ENCODE data around the gene ELL.
A peak's percentile ranks its signal among the peaks of the same experiment; 100 is the strongest.

Gene ELL

GRCh38 chr19:18436671-18437490, 85.0 kb downstream of the ELL start:
- H3K4me1 ChIP-seq (ENCODE audit: control insufficient read depth, insufficient read depth, low read length), result peaks cover 20% of the 10 kb centered on the region
- H3K4me3 ChIP-seq (ENCODE audit: low read depth, low read length), result peak overlapping the region; percentile 72
- H3K36me3 ChIP-seq (ENCODE audit: control insufficient read depth, insufficient read depth, low read length), result peaks cover 20% of the 10 kb centered on the region
- no peak overlapping the region for H3K9ac ChIP-seq (ENCODE audit: low read depth, low read length)
- no peaks in the 10 kb centered on the region for H3K9me3 ChIP-seq (ENCODE audit: control insufficient read depth, insufficient read depth, low read length)
- no peaks in the 10 kb centered on the region for H3K27me3 ChIP-seq (ENCODE audit: control insufficient read depth, insufficient read depth, low read length)

- Histone ChIP-seq H3K36me3 (ENCODE audit: control insufficient read depth, insufficient read depth, low read length) (peaks cover 20% of the 10 kb centered on the region), H3K9ac (ENCODE audit: low read depth, low read length) (no peak overlapping the region), H3K4me3 (ENCODE audit: low read depth, low read length) (peak overlapping the region; percentile 72), H3K27me3 (ENCODE audit: control insufficient read depth, insufficient read depth, low read length) (no peaks in the 10 kb centered on the region), H3K4me1 (ENCODE audit: control insufficient read depth, insufficient read depth, low read length) (peaks cover 20% of the 10 kb centered on the region), H3K9me3 (ENCODE audit: control insufficient read depth, insufficient read depth, low read length) (no peaks in the 10 kb centered on the region)
Measured at GRCh38 chr19:18435842-18436670, 85.8 kb downstream of the ELL start.

- no peaks in the 10 kb centered on the region for H3K27me3 ChIP-seq (ENCODE audit: control insufficient read depth, insufficient read depth, low read length)
- H3K36me3 ChIP-seq (ENCODE audit: control insufficient read depth, insufficient read depth, low read length), result peaks cover 20% of the 10 kb centered on the region
- no peaks in the 10 kb centered on the region for H3K9me3 ChIP-seq (ENCODE audit: control insufficient read depth, insufficient read depth, low read length)
- H3K4me3 ChIP-seq (ENCODE audit: low read depth, low read length), result no peak overlapping the region
- no peak overlapping the region for H3K9ac ChIP-seq (ENCODE audit: low read depth, low read length)
- H3K4me1 ChIP-seq (ENCODE audit: control insufficient read depth, insufficient read depth, low read length), result peaks cover 20% of the 10 kb centered on the region
Measured at GRCh38 chr19:18435178-18435841, 86.6 kb downstream of the ELL start.

GRCh38 chr19:18434411-18435175, 87.3 kb downstream of the ELL start:
- peaks cover 16% of the 10 kb centered on the region for H3K4me1 ChIP-seq (ENCODE audit: control insufficient read depth, insufficient read depth, low read length)
- no peak overlapping the region for H3K9ac ChIP-seq (ENCODE audit: low read depth, low read length)
- no peaks in the 10 kb centered on the region for H3K9me3 ChIP-seq (ENCODE audit: control insufficient read depth, insufficient read depth, low read length)
- H3K36me3 ChIP-seq (ENCODE audit: control insufficient read depth, insufficient read depth, low read length), result peaks cover 20% of the 10 kb centered on the region
- H3K4me3 ChIP-seq (ENCODE audit: low read depth, low read length), result peak overlapping the region; percentile 8
- H3K27me3 ChIP-seq (ENCODE audit: control insufficient read depth, insufficient read depth, low read length), result no peaks in the 10 kb centered on the region

- Histone ChIP-seq H3K4me3 (ENCODE audit: low read depth, low read length) (peak overlapping the region; percentile 13), H3K27me3 (ENCODE audit: control insufficient read depth, insufficient read depth, low read length) (no peaks in the 10 kb centered on the region), H3K36me3 (ENCODE audit: control insufficient read depth, insufficient read depth, low read length) (peaks cover 20% of the 10 kb centered on the region), H3K4me1 (ENCODE audit: control insufficient read depth, insufficient read depth, low read length) (peaks cover 8% of the 10 kb centered on the region), H3K9me3 (ENCODE audit: control insufficient read depth, insufficient read depth, low read length) (no peaks in the 10 kb centered on the region), H3K9ac (ENCODE audit: low read depth, low read length) (no peak overlapping the region)
Measured at GRCh38 chr19:18433735-18434398, 88.0 kb downstream of the ELL start.

- no peaks in the 10 kb centered on the region for H3K9me3 ChIP-seq (ENCODE audit: control insufficient read depth, insufficient read depth, low read length)
- peaks cover 20% of the 10 kb centered on the region for H3K36me3 ChIP-seq (ENCODE audit: control insufficient read depth, insufficient read depth, low read length)
- peak overlapping the region; percentile 65 for H3K9ac ChIP-seq (ENCODE audit: low read depth, low read length)
- no peaks in the 10 kb centered on the region for H3K27me3 ChIP-seq (ENCODE audit: control insufficient read depth, insufficient read depth, low read length)
- peak overlapping the region; percentile 32 for H3K4me3 ChIP-seq (ENCODE audit: low read depth, low read length)
- H3K4me1 ChIP-seq (ENCODE audit: control insufficient read depth, insufficient read depth, low read length), result peaks cover 7% of the 10 kb centered on the region
Measured at GRCh38 chr19:18433015-18433691, 88.7 kb downstream of the ELL start.

GRCh38 chr19:18432275-18433014, 89.4 kb downstream of the ELL start:
- H3K4me1 ChIP-seq (ENCODE audit: control insufficient read depth, insufficient read depth, low read length), result peaks cover 7% of the 10 kb centered on the region
- no peaks in the 10 kb centered on the region for H3K27me3 ChIP-seq (ENCODE audit: control insufficient read depth, insufficient read depth, low read length)
- H3K36me3 ChIP-seq (ENCODE audit: control insufficient read depth, insufficient read depth, low read length), result peaks cover 20% of the 10 kb centered on the region
- H3K9ac ChIP-seq (ENCODE audit: low read depth, low read length), result peak overlapping the region; percentile 65
- H3K4me3 ChIP-seq (ENCODE audit: low read depth, low read length), result peak overlapping the region; percentile 32
- H3K9me3 ChIP-seq (ENCODE audit: control insufficient read depth, insufficient read depth, low read length), result no peaks in the 10 kb centered on the region

GRCh38 chr19:18431351-18432197, 90.3 kb downstream of the ELL start:
- no peak overlapping the region for H3K9ac ChIP-seq (ENCODE audit: low read depth, low read length)
- peaks cover 7% of the 10 kb centered on the region for H3K4me1 ChIP-seq (ENCODE audit: control insufficient read depth, insufficient read depth, low read length)
- peaks cover 20% of the 10 kb centered on the region for H3K36me3 ChIP-seq (ENCODE audit: control insufficient read depth, insufficient read depth, low read length)
- H3K27me3 ChIP-seq (ENCODE audit: control insufficient read depth, insufficient read depth, low read length), result no peaks in the 10 kb centered on the region
- peak overlapping the region; percentile 22 for H3K4me3 ChIP-seq (ENCODE audit: low read depth, low read length)
- H3K9me3 ChIP-seq (ENCODE audit: control insufficient read depth, insufficient read depth, low read length), result no peaks in the 10 kb centered on the region

- H3K9me3 ChIP-seq (ENCODE audit: control insufficient read depth, insufficient read depth, low read length), result no peaks in the 10 kb centered on the region
- no peak overlapping the region for H3K9ac ChIP-seq (ENCODE audit: low read depth, low read length)
- H3K4me1 ChIP-seq (ENCODE audit: control insufficient read depth, insufficient read depth, low read length), result peaks cover 4% of the 10 kb centered on the region
- H3K36me3 ChIP-seq (ENCODE audit: control insufficient read depth, insufficient read depth, low read length), result peaks cover 11% of the 10 kb centered on the region
- no peaks in the 10 kb centered on the region for H3K27me3 ChIP-seq (ENCODE audit: control insufficient read depth, insufficient read depth, low read length)
- no peak overlapping the region for H3K4me3 ChIP-seq (ENCODE audit: low read depth, low read length)
Measured at GRCh38 chr19:18430417-18431144, 91.3 kb downstream of the ELL start.
